ENCODE results near the gene UBA6.
"Not testable (repeated sequence)": the region's sequence is repeated elsewhere in the genome, so short reads cannot be mapped to it uniquely, and the experiment has no call there.

Gene UBA6

DNA sequence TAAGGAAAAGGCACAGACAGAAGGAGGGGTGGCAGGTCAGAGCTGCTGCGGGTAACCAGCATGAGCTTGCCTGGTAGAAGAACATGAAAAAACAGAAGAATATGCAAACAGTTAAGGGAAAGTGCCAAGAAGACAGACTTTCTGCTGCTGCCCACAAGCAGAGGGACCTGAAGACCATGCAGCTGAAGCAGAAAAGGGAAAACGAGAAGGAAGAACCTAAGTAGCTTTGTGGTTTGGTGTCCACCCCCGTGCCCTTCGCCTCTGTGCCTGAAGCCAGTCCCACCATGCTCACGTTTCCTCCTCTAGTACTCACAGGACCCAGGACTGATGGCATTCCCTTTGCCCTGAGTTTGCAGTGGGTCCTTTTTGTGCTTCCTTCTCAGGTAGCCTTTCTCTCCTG, 62.8 kb downstream of the UBA6 start:
- Histone ChIP-seq H3K9me2 (replicated peaks; ENCODE audit: low read depth, low read length) (no peaks in the 10 kb centered on the region), H3K79me2 (ENCODE audit: insufficient read depth, low read length) (no peaks in the 10 kb centered on the region), H3K9me3 (ENCODE audit: insufficient read depth, low read depth, low read length) (no peaks in the 10 kb centered on the region), H4K20me1 (ENCODE audit: insufficient read depth, low read length, poor library complexity, severe bottlenecking) (no peaks in the 10 kb centered on the region), H3K4me2 (ENCODE audit: low read depth, low read length, poor library complexity, severe bottlenecking) (no peak overlapping the region), H3K4me3 (ENCODE audit: low read length, poor library complexity, severe bottlenecking) (no peak overlapping the region), H3F3A (ENCODE audit: low read depth) (no peaks in the 10 kb centered on the region), H2AFZ (ENCODE audit: low read length) (no peak overlapping the region), H3K9ac (ENCODE audit: low read depth, low read length, poor library complexity, severe bottlenecking) (no peak overlapping the region), H3K27me3 (ENCODE audit: insufficient read depth, low read length, poor library complexity, severe bottlenecking) (no peaks in the 10 kb centered on the region), H3K4me1 (ENCODE audit: insufficient read depth, low read length, poor library complexity, severe bottlenecking) (no peaks in the 10 kb centered on the region), H3K36me3 (ENCODE audit: insufficient read depth, low read length) (peaks cover 41% of the 10 kb centered on the region)
- TF ChIP-seq EZH2phosphoT487 (IDR thresholded peaks at IDR 0.05; ENCODE audit: borderline replicate concordance) = no peak
- TF ChIP-seq, protein P1, sequence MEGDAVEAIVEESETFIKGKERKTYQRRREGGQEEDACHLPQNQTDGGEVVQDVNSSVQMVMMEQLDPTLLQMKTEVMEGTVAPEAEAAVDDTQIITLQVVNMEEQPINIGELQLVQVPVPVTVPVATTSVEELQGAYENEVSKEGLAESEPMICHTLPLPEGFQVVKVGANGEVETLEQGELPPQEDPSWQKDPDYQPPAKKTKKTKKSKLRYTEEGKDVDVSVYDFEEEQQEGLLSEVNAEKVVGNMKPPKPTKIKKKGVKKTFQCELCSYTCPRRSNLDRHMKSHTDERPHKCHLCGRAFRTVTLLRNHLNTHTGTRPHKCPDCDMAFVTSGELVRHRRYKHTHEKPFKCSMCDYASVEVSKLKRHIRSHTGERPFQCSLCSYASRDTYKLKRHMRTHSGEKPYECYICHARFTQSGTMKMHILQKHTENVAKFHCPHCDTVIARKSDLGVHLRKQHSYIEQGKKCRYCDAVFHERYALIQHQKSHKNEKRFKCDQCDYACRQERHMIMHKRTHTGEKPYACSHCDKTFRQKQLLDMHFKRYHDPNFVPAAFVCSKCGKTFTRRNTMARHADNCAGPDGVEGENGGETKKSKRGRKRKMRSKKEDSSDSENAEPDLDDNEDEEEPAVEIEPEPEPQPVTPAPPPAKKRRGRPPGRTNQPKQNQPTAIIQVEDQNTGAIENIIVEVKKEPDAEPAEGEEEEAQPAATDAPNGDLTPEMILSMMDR (conservative IDR thresholded peaks at IDR 0.05; ENCODE audit: low read length) = no peak

DNA sequence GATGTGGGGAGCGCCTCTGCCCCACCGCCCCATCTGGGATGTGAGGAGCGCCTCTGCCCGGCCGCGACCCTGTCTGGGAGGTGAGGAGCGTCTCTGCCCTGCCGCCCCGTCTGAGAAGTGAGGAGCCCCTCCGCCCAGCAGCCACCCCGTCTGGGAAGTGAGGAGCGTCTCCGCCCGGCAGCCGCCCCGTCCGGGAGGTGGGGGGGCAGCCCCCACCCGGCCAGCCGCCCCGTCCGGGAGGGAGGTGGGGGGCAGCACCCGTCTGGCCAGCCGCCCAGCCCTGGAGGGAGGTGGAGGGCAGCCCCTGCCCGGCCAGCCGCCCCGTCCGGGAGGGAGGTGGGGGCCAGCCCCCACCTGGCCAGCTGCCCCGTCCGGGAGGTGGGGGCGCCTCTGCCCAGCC, 64.0 kb downstream of the UBA6 start:
- H3K27me3 ChIP-seq (ENCODE audit: insufficient read depth, low read length, poor library complexity, severe bottlenecking); H3K4me1 ChIP-seq (ENCODE audit: insufficient read depth, low read length, poor library complexity, severe bottlenecking); H3K4me2 ChIP-seq (ENCODE audit: low read depth, low read length, poor library complexity, severe bottlenecking); H3K79me2 ChIP-seq (ENCODE audit: insufficient read depth, low read length); H3K9me3 ChIP-seq (ENCODE audit: insufficient read depth, low read depth, low read length); H3K9me2 ChIP-seq (replicated peaks; ENCODE audit: low read depth, low read length); H4K20me1 ChIP-seq (ENCODE audit: insufficient read depth, low read length, poor library complexity, severe bottlenecking); H3F3A ChIP-seq (ENCODE audit: low read depth); H3K4me3 ChIP-seq (ENCODE audit: low read length, poor library complexity, severe bottlenecking); H2AFZ ChIP-seq (ENCODE audit: low read length); H3K9ac ChIP-seq (ENCODE audit: low read depth, low read length, poor library complexity, severe bottlenecking): not testable (repeated sequence)
- peaks cover 52% of the 10 kb centered on the region for H3K36me3 ChIP-seq (ENCODE audit: insufficient read depth, low read length)

DNA sequence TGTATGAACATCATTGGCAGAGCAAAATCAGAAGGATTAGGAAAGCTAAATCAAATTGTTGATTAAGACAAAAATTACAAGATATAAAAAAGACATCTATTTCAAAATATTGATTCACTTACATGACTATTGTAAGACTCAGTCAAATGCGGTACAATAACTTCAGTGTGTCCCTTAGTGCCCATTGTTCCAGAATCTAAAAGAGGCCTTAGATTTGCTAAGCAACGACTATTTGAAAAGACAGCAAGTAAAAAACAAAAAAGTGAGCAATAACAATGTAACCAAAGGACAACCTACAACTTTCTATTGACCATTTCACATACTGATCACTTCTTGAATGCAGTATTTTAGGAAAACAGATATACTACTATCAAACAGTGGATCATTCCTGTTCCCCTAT, 65.6 kb downstream of the UBA6 start:
- Histone ChIP-seq H3F3A (ENCODE audit: low read depth) (no peaks in the 10 kb centered on the region), H3K9me2 (replicated peaks; ENCODE audit: low read depth, low read length) (no peaks in the 10 kb centered on the region), H3K9ac (ENCODE audit: low read depth, low read length, poor library complexity, severe bottlenecking) (no peak overlapping the region), H3K36me3 (ENCODE audit: insufficient read depth, low read length) (peaks cover 68% of the 10 kb centered on the region), H2AFZ (ENCODE audit: low read length) (no peak overlapping the region), H3K4me3 (ENCODE audit: low read length, poor library complexity, severe bottlenecking) (no peak overlapping the region), H3K27me3 (ENCODE audit: insufficient read depth, low read length, poor library complexity, severe bottlenecking) (no peaks in the 10 kb centered on the region), H3K9me3 (ENCODE audit: insufficient read depth, low read depth, low read length) (no peaks in the 10 kb centered on the region), H3K79me2 (ENCODE audit: insufficient read depth, low read length) (no peaks in the 10 kb centered on the region), H3K4me2 (ENCODE audit: low read depth, low read length, poor library complexity, severe bottlenecking) (no peak overlapping the region), H3K4me1 (ENCODE audit: insufficient read depth, low read length, poor library complexity, severe bottlenecking) (no peaks in the 10 kb centered on the region), H4K20me1 (ENCODE audit: insufficient read depth, low read length, poor library complexity, severe bottlenecking) (no peaks in the 10 kb centered on the region)
- TF ChIP-seq, protein P1 (conservative IDR thresholded peaks at IDR 0.05; ENCODE audit: low read length) = no peak
- TF ChIP-seq EZH2phosphoT487 (IDR thresholded peaks at IDR 0.05; ENCODE audit: borderline replicate concordance) = no peak

DNA sequence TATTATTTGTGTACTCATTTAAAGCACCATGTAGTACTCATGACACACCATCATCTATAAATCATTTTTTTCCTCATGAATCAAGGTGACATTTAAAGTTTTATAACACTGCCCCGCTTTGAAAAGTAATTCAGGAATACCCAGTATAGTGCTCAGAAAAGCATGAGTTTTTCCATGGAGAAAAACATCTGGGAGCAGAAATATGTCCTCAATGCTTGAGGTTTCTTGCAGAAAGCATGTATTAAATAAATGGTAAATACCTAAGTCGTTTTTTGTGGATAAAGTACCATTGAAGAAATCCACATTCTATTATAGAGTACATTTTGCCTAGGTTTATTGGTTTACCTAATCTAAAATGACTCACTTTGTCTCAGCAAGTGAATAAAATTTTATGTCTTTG, 66.2 kb downstream of the UBA6 start:
- Histone ChIP-seq H3K9me2 (replicated peaks; ENCODE audit: low read depth, low read length) (no peaks in the 10 kb centered on the region), H3K9ac (ENCODE audit: low read depth, low read length, poor library complexity, severe bottlenecking) (no peak overlapping the region), H3K4me1 (ENCODE audit: insufficient read depth, low read length, poor library complexity, severe bottlenecking) (no peaks in the 10 kb centered on the region), H3K36me3 (ENCODE audit: insufficient read depth, low read length) (peaks cover 68% of the 10 kb centered on the region), H3K4me3 (ENCODE audit: low read length, poor library complexity, severe bottlenecking) (no peak overlapping the region), H2AFZ (ENCODE audit: low read length) (no peak overlapping the region), H3K9me3 (ENCODE audit: insufficient read depth, low read depth, low read length) (no peaks in the 10 kb centered on the region), H4K20me1 (ENCODE audit: insufficient read depth, low read length, poor library complexity, severe bottlenecking) (no peaks in the 10 kb centered on the region), H3K4me2 (ENCODE audit: low read depth, low read length, poor library complexity, severe bottlenecking) (no peak overlapping the region), H3F3A (ENCODE audit: low read depth) (no peaks in the 10 kb centered on the region), H3K79me2 (ENCODE audit: insufficient read depth, low read length) (no peaks in the 10 kb centered on the region), H3K27me3 (ENCODE audit: insufficient read depth, low read length, poor library complexity, severe bottlenecking) (no peaks in the 10 kb centered on the region)
- TF ChIP-seq, protein P1 (conservative IDR thresholded peaks at IDR 0.05; ENCODE audit: low read length) = no peak
